ENCODE measurements around the gene ASIC5.

Gene ASIC5

GRCh38 chr4:155906554-155907247 lies 40.6 kb upstream of the ASIC5 start:
- POLR2A ChIA-PET = no interaction called here
- Histone ChIP-seq H3K9me3 (ENCODE audit: control insufficient read depth, insufficient read depth, low read depth, low read length) (no peaks in the 10 kb centered on the region), H3K36me3 (ENCODE audit: control insufficient read depth in 2 of 2, insufficient read depth in 1 of 2, low read length in 2 of 2) (no peaks in the 10 kb centered on the region), H3K27ac (ENCODE audit: extremely low read depth, low read depth, low read length) (peak overlapping the region; percentile 30; the same call in 1 of the 2 replicates), H3K4me3 (ENCODE audit: low read depth, low read length) (no peak overlapping the region), H3K4me1 (ENCODE audit: control insufficient read depth, insufficient read depth, low read length) (peaks cover 22% of the 10 kb centered on the region)
- CTCF ChIA-PET = interaction anchor here (0.6 kb wide), 1 partner anchor 22 kb away, joined by 4 read pairs; no protein-coding TSS in a partner anchor
- TF ChIP-seq ZNF341 (tag by site-specific recombination; IDR thresholded peaks at IDR 0.05; ENCODE audit: low read depth) = peak; percentile 79
- TF ChIP-seq IKZF3 (tag by site-specific recombination; IDR thresholded peaks at IDR 0.05) = no peak
- TF ChIP-seq ZNF544 (tag by site-specific recombination; IDR thresholded peaks at IDR 0.05) = no peak
- no peak for TF ChIP-seq ZNF558 (tag by site-specific recombination; IDR thresholded peaks at IDR 0.05)
- no peak for TF ChIP-seq ZBTB7A (tag by site-specific recombination; IDR thresholded peaks at IDR 0.05; ENCODE audit: low read depth)
- TF ChIP-seq ZNF843 (tag by site-specific recombination; IDR thresholded peaks at IDR 0.05) = peak; percentile 78
- TF ChIP-seq FEZF1 (tag by site-specific recombination; IDR thresholded peaks at IDR 0.05) = peak; percentile 89
- no peak for TF ChIP-seq ZNF416 (tag by site-specific recombination; IDR thresholded peaks at IDR 0.05)
- TF ChIP-seq ZNF560 (tag by site-specific recombination; IDR thresholded peaks at IDR 0.05; ENCODE audit: borderline replicate concordance) = no peak
- TF ChIP-seq PRDM1 (tag by site-specific recombination; IDR thresholded peaks at IDR 0.05) = no peak
- no peak for TF ChIP-seq ZNF354C (tag by site-specific recombination; IDR thresholded peaks at IDR 0.05; ENCODE audit: borderline replicate concordance, low read depth)
- 0 out of 2 replicates have a peak, but pooled peaks have one; percentile 50 for TF ChIP-seq OVOL3 (tag by site-specific recombination; IDR thresholded peaks at IDR 0.05)
- TF ChIP-seq ZNF473 (tag by site-specific recombination; IDR thresholded peaks at IDR 0.05) = no peak
- TF ChIP-seq HOXA7 (CRISPR knock-in tag; IDR thresholded peaks at IDR 0.05; ENCODE audit: borderline replicate concordance) = no peak
- peak; percentile 66 for TF ChIP-seq WT1 (tag by site-specific recombination; IDR thresholded peaks at IDR 0.05)
- no peak for TF ChIP-seq ZNF626 (tag by site-specific recombination; IDR thresholded peaks at IDR 0.05)
- TF ChIP-seq ZNF221 (tag by site-specific recombination; IDR thresholded peaks at IDR 0.05; ENCODE audit: borderline replicate concordance) = no peak
- TF ChIP-seq SP7 (tag by site-specific recombination; IDR thresholded peaks at IDR 0.05) = peak; percentile 96
- TF ChIP-seq ZNF600 (tag by site-specific recombination; IDR thresholded peaks at IDR 0.05) = no peak
- TF ChIP-seq ZBTB44 (tag by site-specific recombination; IDR thresholded peaks at IDR 0.05) = peak; percentile 75
- TF ChIP-seq KLF16 (tag by site-specific recombination; IDR thresholded peaks at IDR 0.05) = no peak
- no peak for TF ChIP-seq ZNF211 (tag by site-specific recombination; IDR thresholded peaks at IDR 0.05; ENCODE audit: low read depth)
- TF ChIP-seq ZNF521 (tag by site-specific recombination; IDR thresholded peaks at IDR 0.05) = no peak
- no peak for TF ChIP-seq ZFP37 (tag by site-specific recombination; IDR thresholded peaks at IDR 0.05)
- TF ChIP-seq ZNF155 (tag by site-specific recombination; IDR thresholded peaks at IDR 0.05) = no peak
- TF ChIP-seq ZXDB (tag by site-specific recombination; IDR thresholded peaks at IDR 0.05) = 0 out of 2 replicates have a peak, but pooled peaks have one; percentile 22
- TF ChIP-seq ZNF23 (tag by site-specific recombination; IDR thresholded peaks at IDR 0.05; ENCODE audit: borderline replicate concordance) = no peak
- TF ChIP-seq ZNF214 (tag by site-specific recombination; IDR thresholded peaks at IDR 0.05; ENCODE audit: borderline replicate concordance) = no peak
- TF ChIP-seq ZNF292 (tag by site-specific recombination; IDR thresholded peaks at IDR 0.05; ENCODE audit: borderline replicate concordance, low read depth) = no peak
- no peak for TF ChIP-seq ZNF707 (tag by site-specific recombination; IDR thresholded peaks at IDR 0.05)
- peak; percentile 22; the same call in 1 of the 2 replicates for TF ChIP-seq ZBTB21 (tag by site-specific recombination; IDR thresholded peaks at IDR 0.05)
- peak; percentile 77 for TF ChIP-seq MZF1 (tag by site-specific recombination; IDR thresholded peaks at IDR 0.05; ENCODE audit: borderline replicate concordance)
- TF ChIP-seq ZNF549 (tag by site-specific recombination; IDR thresholded peaks at IDR 0.05) = no peak
- TF ChIP-seq ZNF248 (tag by site-specific recombination; IDR thresholded peaks at IDR 0.05) = no peak
- no peak for TF ChIP-seq ZNF596 (tag by site-specific recombination; IDR thresholded peaks at IDR 0.05)
- no peak for TF ChIP-seq ZNF223 (tag by site-specific recombination; IDR thresholded peaks at IDR 0.05)
- no peak for TF ChIP-seq ZNF776 (tag by site-specific recombination; IDR thresholded peaks at IDR 0.05; ENCODE audit: borderline replicate concordance)
- TF ChIP-seq ZNF37A (tag by site-specific recombination; IDR thresholded peaks at IDR 0.05) = no peak
- no peak for TF ChIP-seq ZNF324 (tag by site-specific recombination; IDR thresholded peaks at IDR 0.05)

All from HEK293 (cell line).